GM12872 (cell line): ENCODE measurements around the gene PLA2G2D.

Experiments used
- TF ChIP-seq, protein P1 (sequence below): IDR thresholded peaks from 3 replicates; pipeline ENCODE4 v1.5.1; 2011; ENCODE audit warnings: low read depth, mild to moderate bottlenecking, low read length, moderate library complexity; ENCODE audit not compliant: insufficient read depth

The PLA2G2D gene

DNA sequence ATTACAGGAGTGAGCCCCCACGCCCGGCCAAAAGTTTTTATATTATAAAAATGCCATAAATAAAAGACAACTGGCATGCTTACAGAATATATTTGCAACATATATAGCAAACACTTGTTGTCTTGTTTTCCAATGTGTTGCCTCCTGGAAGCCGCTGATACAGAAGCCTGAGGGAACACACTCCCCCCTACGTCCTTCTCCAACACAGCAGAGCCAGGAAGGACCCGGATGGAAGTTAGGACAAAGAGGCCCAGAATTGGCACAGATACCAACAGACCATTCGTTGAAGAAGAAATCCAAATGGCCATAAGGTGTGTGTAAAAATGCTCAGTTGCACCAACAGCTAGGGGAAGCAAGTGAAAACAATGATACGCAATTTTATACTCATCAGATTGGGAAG, 50.6 kb downstream of the PLA2G2D start:
- TF ChIP-seq, protein P1, sequence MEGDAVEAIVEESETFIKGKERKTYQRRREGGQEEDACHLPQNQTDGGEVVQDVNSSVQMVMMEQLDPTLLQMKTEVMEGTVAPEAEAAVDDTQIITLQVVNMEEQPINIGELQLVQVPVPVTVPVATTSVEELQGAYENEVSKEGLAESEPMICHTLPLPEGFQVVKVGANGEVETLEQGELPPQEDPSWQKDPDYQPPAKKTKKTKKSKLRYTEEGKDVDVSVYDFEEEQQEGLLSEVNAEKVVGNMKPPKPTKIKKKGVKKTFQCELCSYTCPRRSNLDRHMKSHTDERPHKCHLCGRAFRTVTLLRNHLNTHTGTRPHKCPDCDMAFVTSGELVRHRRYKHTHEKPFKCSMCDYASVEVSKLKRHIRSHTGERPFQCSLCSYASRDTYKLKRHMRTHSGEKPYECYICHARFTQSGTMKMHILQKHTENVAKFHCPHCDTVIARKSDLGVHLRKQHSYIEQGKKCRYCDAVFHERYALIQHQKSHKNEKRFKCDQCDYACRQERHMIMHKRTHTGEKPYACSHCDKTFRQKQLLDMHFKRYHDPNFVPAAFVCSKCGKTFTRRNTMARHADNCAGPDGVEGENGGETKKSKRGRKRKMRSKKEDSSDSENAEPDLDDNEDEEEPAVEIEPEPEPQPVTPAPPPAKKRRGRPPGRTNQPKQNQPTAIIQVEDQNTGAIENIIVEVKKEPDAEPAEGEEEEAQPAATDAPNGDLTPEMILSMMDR: no peak

GRCh38 chr1:20063861-20064292, 55.5 kb downstream of the PLA2G2D start:
- TF ChIP-seq, protein P1: no peak
